ENCODE results near the gene CCDC6. TPM values are rescaled to one million over a fixed set of nuclear protein-coding genes. Genes with fewer than 3 reads are reported as not detected.
"Not testable (repeated sequence)": the region's sequence is repeated elsewhere in the genome, so short reads cannot be mapped to it uniquely, and the experiment has no call there.

CCDC6 gene
- total and polyA plus RNA-seq, 2 experiments from 2014 or later: 19.4 to 23.2 TPM

DNA sequence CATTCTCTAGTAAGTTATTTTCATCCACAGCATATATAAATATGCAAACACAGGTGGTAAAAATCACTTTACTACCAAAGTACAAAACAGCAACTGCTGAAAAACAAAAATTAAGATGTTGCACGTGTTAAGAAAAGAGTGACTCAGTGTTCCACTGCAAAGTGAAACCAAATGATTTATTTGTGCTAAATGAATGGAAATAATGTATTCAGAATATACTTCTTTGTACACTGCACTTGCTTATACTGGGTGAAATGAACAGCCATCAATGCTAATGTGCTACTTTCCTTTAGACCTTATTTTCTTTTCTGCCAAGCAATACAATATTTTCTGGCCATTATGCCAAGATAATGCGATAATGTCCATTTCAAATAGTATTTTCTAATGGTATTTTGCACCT, 114.8 kb downstream of the CCDC6 start:
- Histone ChIP-seq H3K9me2 (ENCODE audit: insufficient read depth) (no peaks in the 10 kb centered on the region), H3K9ac (no peak overlapping the region), H3K4me1 (ENCODE audit: insufficient read depth) (no peaks in the 10 kb centered on the region), H3K4me3 (no peak overlapping the region), H3K79me2 (ENCODE audit: insufficient read depth) (no peaks in the 10 kb centered on the region), H2AFZ (no peak overlapping the region), H4K20me1 (ENCODE audit: insufficient read depth) (no peaks in the 10 kb centered on the region; the same call in 1 of the 2 replicates), H3K27me3 (replicated peaks; ENCODE audit: insufficient read depth) (no peaks in the 10 kb centered on the region), H3K4me2 (ENCODE audit: unreplicated experiment) (no peak overlapping the region), H3K9me3 (ENCODE audit: low read depth) (no peaks in the 10 kb centered on the region), H3F3A (ENCODE audit: insufficient read depth) (no peaks in the 10 kb centered on the region), H3K36me3 (ENCODE audit: low read depth) (peaks cover 28% of the 10 kb centered on the region), H3K27ac (no peak overlapping the region)
- 47 to 52% methylated on average over 2 of the region's 2 CpGs for WGBS, 2 experiments (ENCODE audit: low coverage in 1 of 2, low lambda C conversion rate in 2 of 2, missing lambda C conversion rate in 2 of 2)
- no peak for DNase-seq
- TF ChIP-seq EZH2 (IDR thresholded peaks at IDR 0.05; ENCODE audit: insufficient read depth, poor library complexity, severe bottlenecking) (no peak), EZH2phosphoT487 (IDR thresholded peaks at IDR 0.05; ENCODE audit: insufficient read depth, low read depth) (no peak)
- in situ Hi-C loops (cut with MboI): no loop called here

- H3K27ac ChIP-seq; H3K4me3 ChIP-seq; H3K9me3 ChIP-seq (ENCODE audit: low read depth); H3K4me2 ChIP-seq (ENCODE audit: unreplicated experiment); H3K27me3 ChIP-seq (replicated peaks; ENCODE audit: insufficient read depth); H3F3A ChIP-seq (ENCODE audit: insufficient read depth); H3K4me1 ChIP-seq (ENCODE audit: insufficient read depth); H2AFZ ChIP-seq; H4K20me1 ChIP-seq (ENCODE audit: insufficient read depth); H3K79me2 ChIP-seq (ENCODE audit: insufficient read depth); in situ Hi-C loops (cut with MboI); H3K9ac ChIP-seq; DNase-seq; H3K9me2 ChIP-seq (ENCODE audit: insufficient read depth): not testable (repeated sequence)
- peaks cover 28% of the 10 kb centered on the region for H3K36me3 ChIP-seq (ENCODE audit: low read depth)
- 50% methylated on average over 2 of the region's 2 CpGs for WGBS, 2 experiments (ENCODE audit: low coverage in 1 of 2, low lambda C conversion rate in 2 of 2, missing lambda C conversion rate in 2 of 2)
These were observed 116.3 kb downstream of the CCDC6 start for GRCh38 chr10:59790080-59790479.

DNA sequence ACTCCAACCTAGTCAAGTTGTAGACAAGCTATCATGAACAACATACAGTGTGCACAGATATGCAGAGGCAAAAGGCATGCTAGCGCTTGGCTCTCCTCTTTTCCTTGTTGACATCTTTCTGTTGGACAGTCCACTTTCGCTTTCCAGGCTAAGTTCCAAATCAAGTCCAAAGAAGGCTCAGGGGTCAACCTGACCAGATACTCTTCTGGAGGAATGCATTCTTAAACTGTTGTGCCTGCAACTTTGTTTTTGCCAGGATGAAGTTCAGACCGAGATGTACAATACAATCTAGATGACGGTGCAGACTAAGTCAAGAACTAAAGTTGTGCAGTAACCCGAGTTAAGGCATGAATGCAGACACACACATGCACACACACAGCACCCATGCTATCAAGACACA, 117.4 kb downstream of the CCDC6 start:
- in situ Hi-C loops (cut with MboI); H3F3A ChIP-seq (ENCODE audit: insufficient read depth); H2AFZ ChIP-seq; H4K20me1 ChIP-seq (ENCODE audit: insufficient read depth); H3K9me2 ChIP-seq (ENCODE audit: insufficient read depth); H3K27me3 ChIP-seq (replicated peaks; ENCODE audit: insufficient read depth); H3K4me1 ChIP-seq (ENCODE audit: insufficient read depth); H3K27ac ChIP-seq; H3K4me3 ChIP-seq; H3K9ac ChIP-seq; DNase-seq; H3K79me2 ChIP-seq (ENCODE audit: insufficient read depth); H3K9me3 ChIP-seq (ENCODE audit: low read depth); H3K4me2 ChIP-seq (ENCODE audit: unreplicated experiment): not testable (repeated sequence)
- WGBS, 2 experiments (ENCODE audit: low coverage in 1 of 2, low lambda C conversion rate in 2 of 2, missing lambda C conversion rate in 2 of 2): 94% methylated on average over 5 of the region's 5 CpGs
- peaks cover 28% of the 10 kb centered on the region for H3K36me3 ChIP-seq (ENCODE audit: low read depth)

DNA sequence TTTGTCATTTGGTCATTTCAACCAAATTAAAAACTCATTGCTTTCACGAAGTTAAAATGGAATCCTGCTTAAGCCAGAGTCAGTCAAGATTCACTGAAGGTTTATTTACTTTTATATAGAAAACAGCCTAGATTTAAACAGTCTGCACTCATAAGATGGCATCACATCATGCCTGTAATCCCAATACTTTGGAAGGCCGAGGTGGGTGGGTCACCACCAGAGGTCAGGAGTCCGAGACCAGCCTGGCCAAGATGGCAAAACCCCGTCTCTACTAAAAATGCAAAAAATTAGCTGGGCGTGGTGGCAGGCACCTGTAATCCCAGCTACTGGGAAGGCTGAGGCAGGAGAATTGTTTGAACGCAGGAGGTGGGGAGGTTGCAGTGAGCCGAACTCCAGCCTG, 119.3 kb downstream of the CCDC6 start:
- H3K4me1 ChIP-seq (ENCODE audit: insufficient read depth); H3K9ac ChIP-seq; H3K9me2 ChIP-seq (ENCODE audit: insufficient read depth); H3K4me2 ChIP-seq (ENCODE audit: unreplicated experiment); H3F3A ChIP-seq (ENCODE audit: insufficient read depth); in situ Hi-C loops (cut with MboI); H3K27ac ChIP-seq; H4K20me1 ChIP-seq (ENCODE audit: insufficient read depth); H3K79me2 ChIP-seq (ENCODE audit: insufficient read depth); H2AFZ ChIP-seq; DNase-seq; H3K9me3 ChIP-seq (ENCODE audit: low read depth); H3K4me3 ChIP-seq; H3K27me3 ChIP-seq (replicated peaks; ENCODE audit: insufficient read depth): not testable (repeated sequence)
- peaks cover 14% of the 10 kb centered on the region for H3K36me3 ChIP-seq (ENCODE audit: low read depth)
- 72 to 84% methylated on average over 7 of the region's 7 CpGs for WGBS, 2 experiments (ENCODE audit: low coverage in 1 of 2, low lambda C conversion rate in 2 of 2, missing lambda C conversion rate in 2 of 2)

DNA sequence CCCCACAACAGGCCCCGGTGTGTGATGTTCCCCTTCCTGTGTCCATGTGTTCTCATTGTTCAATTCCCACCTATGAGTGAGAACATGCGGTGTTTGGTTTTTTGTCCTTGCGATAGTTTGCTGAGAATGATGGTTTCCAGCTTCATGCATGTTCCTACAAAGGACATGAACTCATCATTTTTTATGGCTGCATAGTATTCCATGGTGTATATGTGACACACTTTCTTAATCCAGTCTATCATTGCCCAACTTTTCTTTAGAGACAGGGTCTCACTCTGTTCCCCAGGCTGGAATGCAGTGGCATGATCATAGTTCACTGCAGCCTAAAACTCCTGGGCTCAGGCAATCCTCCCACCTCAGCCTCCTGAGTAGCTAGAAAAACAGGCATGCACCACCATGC, 120.9 kb downstream of the CCDC6 start:
- H4K20me1 ChIP-seq (ENCODE audit: insufficient read depth); in situ Hi-C loops (cut with MboI); H3K4me2 ChIP-seq (ENCODE audit: unreplicated experiment); H3K4me1 ChIP-seq (ENCODE audit: insufficient read depth); DNase-seq; H3K27ac ChIP-seq; H3K9ac ChIP-seq; H2AFZ ChIP-seq; H3K79me2 ChIP-seq (ENCODE audit: insufficient read depth); H3K9me3 ChIP-seq (ENCODE audit: low read depth); H3K9me2 ChIP-seq (ENCODE audit: insufficient read depth); H3F3A ChIP-seq (ENCODE audit: insufficient read depth); H3K36me3 ChIP-seq (ENCODE audit: low read depth); H3K27me3 ChIP-seq (replicated peaks; ENCODE audit: insufficient read depth); H3K4me3 ChIP-seq: not testable (repeated sequence)
- 89 to 95% methylated on average over 2 to 3 of the region's 3 CpGs for WGBS, 2 experiments (ENCODE audit: low coverage in 1 of 2, low lambda C conversion rate in 2 of 2, missing lambda C conversion rate in 2 of 2)

All from GM23248 (cell line).